HG02981 (cell line): ENCODE data around the gene TEX35.

ENCODE experiments used
- ATAC-seq: cut with Tn5 transposase; IDR thresholded peaks from one replicate; pipeline ENCODE4 v1.9.1; 2021; ENCODE audit warnings: mild to moderate bottlenecking, moderate library complexity; ENCODE audit not compliant: unreplicated experiment

The TEX35 gene

GRCh38 chr1:178512566-178513277 is at the start of gene TEX35:
TEX35 (plus strand) TSS chr1:178513109; CDS start chr1:178513189, 80 bp downstream.
- ATAC-seq = no peak

GRCh38 chr1:178464141-178464540 is 48.8 kb upstream of the TEX35 start:
- ATAC-seq = no peak

GRCh38 chr1:178464566-178464965 is 48.3 kb upstream of the TEX35 start:
- ATAC-seq = no peak

- ATAC-seq = no peak
Measured at GRCh38 chr1:178465011-178465410, 47.9 kb upstream of the TEX35 start.

GRCh38 chr1:178467837-178468236 is 45.1 kb upstream of the TEX35 start:
- ATAC-seq = no peak

- no peak for ATAC-seq
Measured at GRCh38 chr1:178470411-178470960, 42.4 kb upstream of the TEX35 start.

- no peak for ATAC-seq
Measured at GRCh38 chr1:178472531-178472930, 40.4 kb upstream of the TEX35 start.

- ATAC-seq = no peak
Measured at GRCh38 chr1:178477373-178477772, 35.5 kb upstream of the TEX35 start.

- no peak for ATAC-seq
Measured at GRCh38 chr1:178477841-178478240, 35.1 kb upstream of the TEX35 start.

GRCh38 chr1:178483251-178483957 is 29.5 kb upstream of the TEX35 start:
- ATAC-seq = no peak

- no peak for ATAC-seq
Measured at GRCh38 chr1:178484698-178485225, 28.1 kb upstream of the TEX35 start.

- ATAC-seq = no peak
Measured at GRCh38 chr1:178485541-178485981, 27.3 kb upstream of the TEX35 start.

- no peak for ATAC-seq
Measured at GRCh38 chr1:178486100-178487069, 26.5 kb upstream of the TEX35 start.

- ATAC-seq = no peak
Measured at GRCh38 chr1:178487070-178487615, 25.8 kb upstream of the TEX35 start.

- ATAC-seq = no peak
Measured at GRCh38 chr1:178488393-178488792, 24.5 kb upstream of the TEX35 start.

- no peak for ATAC-seq
Measured at GRCh38 chr1:178489399-178489798, 23.5 kb upstream of the TEX35 start.

GRCh38 chr1:178490136-178490535 is 22.8 kb upstream of the TEX35 start:
- ATAC-seq = no peak

- ATAC-seq = no peak
Measured at GRCh38 chr1:178490967-178491366, 21.9 kb upstream of the TEX35 start.

GRCh38 chr1:178491721-178492120 is 21.2 kb upstream of the TEX35 start:
- ATAC-seq = no peak

- ATAC-seq = no peak
Measured at GRCh38 chr1:178492341-178492740, 20.6 kb upstream of the TEX35 start.
